Activated naive CD8-positive, alpha-beta T cell (primary cell): ENCODE results near the gene NR2F1-AS1.

Experiments used
- H3K27ac Mint-ChIP-seq: one replicate; pipeline ENCODE4 v1.8.0; 2021; ENCODE audit warnings: mixed read lengths
- H3K27me3 Mint-ChIP-seq: one replicate; pipeline ENCODE4 v1.8.0; 2021; ENCODE audit warnings: mixed read lengths
- H3K36me3 Mint-ChIP-seq: one replicate; pipeline ENCODE4 v1.8.0; 2021; ENCODE audit warnings: mixed read lengths
- H3K4me1 Mint-ChIP-seq: one replicate; pipeline ENCODE4 v1.8.0; 2021; ENCODE audit warnings: low read depth, mixed read lengths
- H3K4me3 Mint-ChIP-seq: one replicate; pipeline ENCODE4 v1.8.0; 2021; ENCODE audit warnings: mild to moderate bottlenecking, mixed read lengths
- H3K9me3 Mint-ChIP-seq: one replicate; pipeline ENCODE4 v1.8.0; 2021; ENCODE audit warnings: low read depth, mixed read lengths

NR2F1-AS1 gene

DNA sequence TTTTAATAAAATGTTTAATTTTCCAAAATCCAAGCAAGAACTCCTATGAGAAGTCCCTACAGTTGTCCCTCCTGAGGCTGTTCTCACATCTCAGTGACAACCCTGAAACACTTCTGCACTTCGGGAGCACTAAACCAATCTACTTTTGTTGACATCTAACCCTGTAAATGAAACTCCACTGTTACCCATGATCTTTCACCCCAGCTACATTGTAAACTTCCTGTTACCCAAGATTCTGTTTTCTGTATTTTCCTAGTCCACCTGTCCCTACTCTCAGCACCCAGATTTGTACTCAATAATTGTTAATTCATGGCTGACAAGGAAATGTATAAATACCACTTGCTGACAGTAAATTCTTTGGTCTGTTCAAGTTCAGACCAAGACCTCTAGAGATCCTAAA, 153.7 kb downstream of the NR2F1-AS1 start:
- Mint-ChIP-seq H3K27me3 (peaks cover 7% of the 10 kb centered on the region), H3K36me3 (no peaks in the 10 kb centered on the region), H3K4me1 (no peaks in the 10 kb centered on the region), H3K9me3 (no peaks in the 10 kb centered on the region), H3K4me3 (no peak overlapping the region), H3K27ac (no peak overlapping the region)

DNA sequence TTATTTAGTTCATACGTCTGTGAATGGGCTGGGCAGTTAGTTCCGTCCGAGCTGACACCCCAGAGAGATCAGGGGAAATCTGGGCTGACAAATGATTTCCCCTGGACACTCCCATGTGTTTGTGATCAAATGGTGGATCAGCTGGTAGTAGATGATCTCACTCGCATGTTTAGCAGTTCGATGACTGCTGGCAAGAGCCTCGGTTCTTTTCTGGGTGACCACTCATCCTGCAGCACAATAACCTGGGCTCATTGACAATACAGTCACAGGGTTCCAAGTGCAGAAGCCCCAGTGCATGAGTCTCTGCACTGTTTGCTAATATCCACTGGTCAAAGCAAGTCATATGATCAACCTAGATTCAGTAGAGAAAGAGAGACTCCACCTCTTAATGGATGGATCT, 155.9 kb downstream of the NR2F1-AS1 start:
- Mint-ChIP-seq H3K9me3 (no peaks in the 10 kb centered on the region), H3K36me3 (no peaks in the 10 kb centered on the region), H3K4me3 (no peak overlapping the region), H3K27me3 (peaks cover 5% of the 10 kb centered on the region), H3K27ac (no peak overlapping the region), H3K4me1 (no peaks in the 10 kb centered on the region)

DNA sequence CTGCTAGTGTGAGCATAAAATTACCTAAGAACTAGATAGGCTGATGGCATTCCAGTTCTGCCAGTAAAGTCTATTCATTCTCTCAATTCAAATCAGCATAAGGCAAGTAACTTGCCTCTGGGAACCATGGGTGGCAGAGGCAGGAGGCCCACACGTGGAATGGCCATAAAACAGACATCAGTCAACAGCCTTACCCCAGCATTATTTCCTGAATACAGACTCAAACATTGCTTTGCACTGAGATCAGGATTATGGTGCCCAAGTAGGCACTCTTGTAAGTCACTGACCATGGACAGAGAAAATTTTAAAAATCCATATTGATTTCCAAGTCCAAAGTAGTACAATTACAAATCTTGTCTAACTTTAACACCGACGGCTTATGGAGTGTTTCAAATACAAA, 157.7 kb downstream of the NR2F1-AS1 start:
- Mint-ChIP-seq H3K4me1 (no peaks in the 10 kb centered on the region), H3K27ac (no peak overlapping the region), H3K36me3 (no peaks in the 10 kb centered on the region), H3K27me3 (peaks cover 5% of the 10 kb centered on the region), H3K4me3 (no peak overlapping the region), H3K9me3 (no peaks in the 10 kb centered on the region)

DNA sequence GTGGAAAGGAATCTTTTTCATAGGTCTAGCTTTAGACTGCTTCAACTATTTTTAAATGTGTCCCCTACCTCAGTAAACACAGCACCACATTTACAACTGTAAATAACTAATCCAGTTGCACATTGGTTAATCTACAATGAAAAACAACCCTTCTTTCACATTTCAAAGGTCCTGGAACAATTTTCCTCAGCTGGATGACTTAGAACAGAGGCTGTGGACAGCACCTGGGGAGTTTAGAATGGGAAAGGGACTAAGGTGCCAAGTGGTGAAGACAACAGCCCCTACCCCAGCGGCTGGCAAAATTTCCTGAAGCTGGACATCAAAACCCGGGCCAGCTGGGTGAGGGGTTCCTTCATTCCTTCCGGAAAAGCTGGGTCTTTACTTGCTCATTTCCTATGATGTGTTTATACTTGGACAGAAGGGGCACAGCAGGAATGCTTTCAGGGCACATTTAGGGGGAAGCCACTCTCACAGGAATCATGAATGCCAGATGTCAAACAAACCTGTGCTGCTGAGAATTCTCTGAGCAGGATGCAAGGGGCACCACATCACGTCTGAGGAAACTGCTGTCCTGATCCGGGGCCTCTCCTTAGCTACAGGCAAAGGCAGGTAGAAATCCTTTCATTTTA, 158.3 kb downstream of the NR2F1-AS1 start:
- no peaks in the 10 kb centered on the region for H3K9me3 Mint-ChIP-seq
- no peak overlapping the region for H3K27ac Mint-ChIP-seq
- H3K27me3 Mint-ChIP-seq: peaks cover 5% of the 10 kb centered on the region
- no peaks in the 10 kb centered on the region for H3K4me1 Mint-ChIP-seq
- H3K36me3 Mint-ChIP-seq: no peaks in the 10 kb centered on the region
- H3K4me3 Mint-ChIP-seq: no peak overlapping the region

DNA sequence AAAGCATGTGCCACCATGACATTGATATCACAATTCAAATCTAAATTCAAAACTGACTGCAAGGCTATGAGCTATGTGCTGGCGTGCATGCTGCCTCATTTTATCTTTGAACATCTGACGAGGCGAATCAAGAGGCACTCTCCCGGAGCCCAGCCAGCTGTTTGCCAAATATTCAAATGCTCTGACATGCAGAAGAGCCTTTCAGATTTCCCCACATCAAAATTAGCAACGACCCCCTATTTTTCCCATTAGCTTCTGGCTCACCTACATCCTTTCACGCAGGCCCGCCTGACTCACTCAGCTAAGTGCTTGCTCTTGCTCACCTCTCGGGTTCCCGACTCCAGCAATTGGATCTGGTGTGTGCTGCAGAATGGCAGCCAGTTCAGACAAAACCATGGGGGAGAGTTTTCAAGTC, 159.0 kb downstream of the NR2F1-AS1 start:
- Mint-ChIP-seq H3K9me3 (no peaks in the 10 kb centered on the region), H3K36me3 (no peaks in the 10 kb centered on the region), H3K27me3 (peaks cover 4% of the 10 kb centered on the region), H3K27ac (no peak overlapping the region), H3K4me1 (no peaks in the 10 kb centered on the region), H3K4me3 (no peak overlapping the region)

DNA sequence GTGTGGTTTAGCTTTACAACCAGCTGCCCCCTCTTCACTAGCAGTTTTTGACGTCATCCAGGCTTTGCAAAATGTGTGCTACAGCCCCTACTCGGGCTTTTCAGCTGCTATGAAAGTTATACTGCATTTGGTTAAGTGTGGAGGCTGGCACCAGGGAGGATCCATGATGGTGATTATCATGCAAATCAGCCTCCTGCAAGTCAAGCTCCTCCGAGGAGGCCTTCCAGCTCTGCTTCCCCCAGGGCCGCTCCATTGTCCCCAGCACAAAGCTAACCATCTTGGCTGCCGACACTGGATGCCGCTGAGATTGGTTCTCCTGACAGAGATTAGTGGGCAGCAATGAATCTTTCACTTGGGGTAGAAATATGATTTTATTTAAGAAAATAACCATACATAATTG, 159.6 kb downstream of the NR2F1-AS1 start:
- Mint-ChIP-seq H3K4me3 (no peak overlapping the region), H3K36me3 (no peaks in the 10 kb centered on the region), H3K9me3 (no peaks in the 10 kb centered on the region), H3K27me3 (peaks cover 4% of the 10 kb centered on the region), H3K27ac (no peak overlapping the region), H3K4me1 (no peaks in the 10 kb centered on the region)

DNA sequence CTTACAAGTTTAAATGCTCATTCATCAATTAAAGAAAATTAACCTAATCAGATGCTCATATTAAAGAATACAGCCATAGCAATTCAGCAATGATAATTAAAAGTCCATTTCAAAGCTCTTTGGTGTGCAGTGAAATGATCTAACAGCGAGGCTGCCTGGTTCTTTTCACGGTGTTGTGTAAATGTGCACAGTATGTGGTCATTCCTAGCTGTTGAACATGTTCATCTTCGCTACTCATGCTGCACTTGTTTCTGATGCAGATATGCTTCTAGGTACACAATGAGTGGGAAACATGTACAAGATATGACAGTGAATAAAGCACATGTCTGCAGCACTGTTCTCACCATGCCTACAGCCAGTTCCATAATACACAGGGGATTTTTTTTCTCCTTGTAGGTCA, 163.5 kb downstream of the NR2F1-AS1 start:
- Mint-ChIP-seq H3K27ac (no peak overlapping the region), H3K4me3 (no peak overlapping the region), H3K4me1 (no peaks in the 10 kb centered on the region), H3K9me3 (no peaks in the 10 kb centered on the region), H3K27me3 (peaks cover 6% of the 10 kb centered on the region), H3K36me3 (no peaks in the 10 kb centered on the region)

DNA sequence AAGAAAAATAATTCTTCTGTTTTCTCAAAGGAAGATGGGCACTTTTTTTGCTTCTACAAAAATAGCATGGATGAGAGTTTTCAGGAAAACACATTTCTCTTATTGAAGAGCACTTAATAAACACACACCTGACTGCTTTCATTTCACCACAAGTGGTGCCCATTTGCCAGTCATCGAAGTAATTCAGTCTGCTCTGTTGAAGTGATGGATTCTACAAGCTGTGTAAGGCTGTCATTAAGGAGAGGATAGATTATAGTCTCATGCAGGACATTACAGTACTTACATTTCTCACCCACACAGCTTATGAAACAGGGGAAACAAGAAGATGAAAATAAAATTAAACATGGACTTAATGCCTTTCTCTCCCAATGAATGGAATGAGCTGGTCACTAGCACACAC, 165.2 kb downstream of the NR2F1-AS1 start:
- Mint-ChIP-seq H3K36me3 (no peaks in the 10 kb centered on the region), H3K4me3 (no peak overlapping the region), H3K9me3 (no peaks in the 10 kb centered on the region), H3K27me3 (peaks cover 6% of the 10 kb centered on the region), H3K4me1 (no peaks in the 10 kb centered on the region), H3K27ac (no peak overlapping the region)

DNA sequence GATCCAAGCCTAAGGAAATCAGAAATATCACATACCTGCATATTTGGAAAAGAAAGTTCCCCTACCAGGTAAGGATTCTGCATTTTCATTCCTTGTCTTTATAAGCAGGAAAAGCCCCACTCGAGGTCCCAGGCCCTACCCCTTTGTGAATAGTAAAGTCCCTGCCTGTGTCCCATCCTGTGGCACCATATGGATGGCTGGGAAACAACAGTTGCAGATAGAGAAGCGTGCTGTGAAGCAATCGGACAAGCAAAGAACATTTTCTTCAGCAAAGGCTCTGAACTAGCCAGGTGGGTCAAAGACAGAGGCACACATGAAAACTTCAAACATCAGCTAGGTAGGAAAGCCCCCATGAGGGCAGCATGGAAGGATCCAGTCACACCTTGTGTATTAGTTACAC, 169.3 kb downstream of the NR2F1-AS1 start:
- peaks cover 3% of the 10 kb centered on the region for H3K27me3 Mint-ChIP-seq
- no peak overlapping the region for H3K27ac Mint-ChIP-seq
- no peaks in the 10 kb centered on the region for H3K4me1 Mint-ChIP-seq
- no peaks in the 10 kb centered on the region for H3K9me3 Mint-ChIP-seq
- H3K36me3 Mint-ChIP-seq: no peaks in the 10 kb centered on the region
- no peak overlapping the region for H3K4me3 Mint-ChIP-seq

DNA sequence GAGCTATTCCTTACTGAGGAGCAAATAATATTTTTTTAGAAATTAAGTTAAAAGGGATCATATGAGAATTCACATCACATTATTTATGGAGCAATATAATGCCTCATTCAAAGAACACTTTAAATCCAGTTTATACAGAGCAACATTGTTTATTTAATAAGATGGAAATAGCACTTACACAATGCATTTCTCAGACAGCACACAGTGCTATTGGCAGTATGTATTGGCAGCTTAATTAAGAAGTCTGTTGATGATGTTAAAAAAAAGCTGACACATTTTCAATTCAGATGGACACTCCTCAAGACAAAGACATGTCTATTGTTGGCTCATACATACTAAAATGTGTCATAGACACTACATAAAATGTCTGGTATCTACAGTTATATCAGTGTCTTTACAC, 171.3 kb downstream of the NR2F1-AS1 start:
- H3K27ac Mint-ChIP-seq: no peak overlapping the region
- H3K27me3 Mint-ChIP-seq: peaks cover 3% of the 10 kb centered on the region
- no peaks in the 10 kb centered on the region for H3K4me1 Mint-ChIP-seq
- no peaks in the 10 kb centered on the region for H3K9me3 Mint-ChIP-seq
- no peaks in the 10 kb centered on the region for H3K36me3 Mint-ChIP-seq
- no peak overlapping the region for H3K4me3 Mint-ChIP-seq

DNA sequence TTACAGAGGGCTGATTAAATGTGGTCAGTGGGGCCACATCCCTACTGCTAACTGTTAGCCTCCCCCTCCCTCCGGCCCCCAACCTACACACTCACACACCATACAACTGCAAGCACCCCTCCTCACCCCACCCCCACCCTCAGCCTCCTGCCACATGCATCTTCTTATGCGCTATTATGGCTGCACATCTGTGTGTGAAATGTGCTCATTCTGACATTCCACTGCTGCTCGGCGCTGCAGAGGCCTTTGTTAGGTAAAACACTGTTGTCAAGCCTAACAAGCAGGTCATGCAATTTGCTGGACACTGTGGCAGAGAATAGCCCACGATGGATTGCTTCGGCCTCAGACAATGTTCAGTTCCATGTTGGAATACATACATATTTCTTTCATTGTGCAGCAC, 173.6 kb downstream of the NR2F1-AS1 start:
- peaks cover under 1% of the 10 kb centered on the region for H3K27me3 Mint-ChIP-seq
- H3K36me3 Mint-ChIP-seq: no peaks in the 10 kb centered on the region
- no peak overlapping the region for H3K27ac Mint-ChIP-seq
- no peaks in the 10 kb centered on the region for H3K4me1 Mint-ChIP-seq
- H3K4me3 Mint-ChIP-seq: no peak overlapping the region
- H3K9me3 Mint-ChIP-seq: no peaks in the 10 kb centered on the region

DNA sequence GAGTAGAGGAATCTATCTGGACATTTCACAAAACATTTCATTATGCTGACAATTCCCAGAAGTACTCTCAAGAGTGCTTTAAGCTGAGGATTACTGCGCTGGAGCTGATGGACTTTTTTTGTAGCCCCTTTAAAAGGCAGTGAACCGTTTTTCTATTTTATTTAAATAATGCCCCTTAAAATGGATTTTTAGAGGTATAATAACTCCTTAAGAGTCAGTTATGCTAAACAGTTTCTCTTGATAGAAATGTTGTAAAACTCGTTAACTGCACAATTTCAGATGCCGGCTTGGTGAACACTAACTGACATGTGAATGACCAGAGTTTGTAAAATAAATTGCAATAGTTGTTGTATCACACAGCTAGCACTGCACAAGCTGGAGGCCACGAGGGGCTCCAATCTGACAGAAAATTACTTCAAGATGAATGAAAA, 174.0 kb downstream of the NR2F1-AS1 start:
- Mint-ChIP-seq H3K4me3 (no peak overlapping the region), H3K9me3 (no peaks in the 10 kb centered on the region), H3K27ac (no peak overlapping the region), H3K36me3 (no peaks in the 10 kb centered on the region), H3K27me3 (peaks cover 3% of the 10 kb centered on the region), H3K4me1 (no peaks in the 10 kb centered on the region)

DNA sequence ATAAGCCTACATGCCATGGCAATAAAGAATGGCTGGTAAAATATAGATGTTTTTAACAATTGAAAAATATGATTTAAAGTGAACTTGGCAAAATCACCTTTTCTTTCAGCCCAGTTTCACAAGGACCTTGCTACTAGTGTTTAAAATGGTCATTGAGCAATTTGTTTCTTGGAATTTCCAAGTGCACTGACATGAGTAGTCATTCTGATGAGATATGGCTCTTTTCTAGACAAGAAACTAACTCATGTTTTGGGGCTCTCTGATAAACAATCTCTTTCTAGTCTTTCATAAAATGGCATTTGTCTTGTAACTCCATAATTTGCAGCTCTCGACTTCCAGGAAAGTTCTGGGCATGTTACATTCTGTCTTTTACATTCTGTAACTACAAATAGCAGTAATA, 176.8 kb downstream of the NR2F1-AS1 start:
- Mint-ChIP-seq H3K4me1 (no peaks in the 10 kb centered on the region), H3K27me3 (peaks cover 9% of the 10 kb centered on the region), H3K9me3 (no peaks in the 10 kb centered on the region), H3K4me3 (no peak overlapping the region), H3K27ac (no peak overlapping the region), H3K36me3 (no peaks in the 10 kb centered on the region)

DNA sequence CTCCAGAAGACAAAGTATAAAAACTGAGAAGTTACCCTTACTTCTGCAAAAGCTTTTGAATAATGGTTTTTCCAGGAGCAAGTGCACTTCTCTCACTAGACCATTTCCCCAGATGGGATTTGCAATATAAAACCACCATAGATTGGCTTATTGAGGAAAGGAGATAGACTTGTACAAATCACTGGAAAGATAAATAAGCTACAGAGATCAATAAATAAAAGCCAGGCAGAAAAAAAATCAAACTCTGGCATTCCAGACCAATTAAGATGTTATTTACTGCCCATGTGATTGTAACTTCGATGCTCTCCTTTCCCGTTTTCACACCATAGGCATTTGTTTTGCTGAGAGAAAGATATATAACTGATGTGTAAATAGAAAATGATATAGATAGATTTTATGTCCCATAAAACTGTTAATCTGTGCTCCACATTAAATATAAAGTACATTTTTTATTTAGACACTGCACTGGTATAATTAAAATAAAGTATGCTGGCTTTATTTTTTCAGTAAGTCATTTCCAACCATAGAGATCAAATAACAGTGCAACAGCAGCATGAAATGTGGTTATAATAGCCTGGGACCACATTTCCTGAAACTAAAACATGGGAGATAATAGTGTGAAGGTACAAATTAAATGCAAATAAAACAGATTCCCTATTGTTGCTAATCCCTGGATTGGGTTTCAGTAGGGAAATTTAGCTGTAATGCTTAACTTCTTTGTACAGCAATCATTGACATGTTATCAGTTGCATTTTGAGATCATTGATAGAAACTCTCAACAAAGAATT, 177.7 kb downstream of the NR2F1-AS1 start:
- Mint-ChIP-seq H3K9me3 (no peaks in the 10 kb centered on the region), H3K36me3 (no peaks in the 10 kb centered on the region), H3K4me1 (no peaks in the 10 kb centered on the region), H3K4me3 (no peak overlapping the region), H3K27ac (no peak overlapping the region), H3K27me3 (peaks cover 9% of the 10 kb centered on the region)

DNA sequence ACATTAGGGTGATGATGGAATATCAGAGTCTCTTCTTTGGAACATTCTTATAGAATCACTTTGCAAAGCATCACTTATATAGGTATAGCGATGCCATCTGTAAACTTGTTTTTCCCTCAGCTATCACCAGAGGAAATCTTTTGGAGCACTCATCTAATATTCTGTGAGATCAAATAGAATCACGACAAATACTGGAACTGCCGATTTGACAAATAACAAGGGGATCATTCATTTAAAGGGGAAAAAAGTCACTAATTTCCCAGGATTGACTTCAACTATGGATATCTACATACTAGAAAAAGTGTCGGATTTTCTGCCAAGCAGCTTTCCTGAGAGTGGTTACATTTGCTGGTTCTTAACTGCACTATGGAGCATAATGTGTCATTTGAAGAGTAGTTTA, 178.6 kb downstream of the NR2F1-AS1 start:
- Mint-ChIP-seq H3K27ac (no peak overlapping the region), H3K9me3 (no peaks in the 10 kb centered on the region), H3K4me1 (no peaks in the 10 kb centered on the region), H3K36me3 (no peaks in the 10 kb centered on the region), H3K27me3 (peaks cover 15% of the 10 kb centered on the region), H3K4me3 (no peak overlapping the region)
